ENCODE measurements around the gene ADD2.

Gene ADD2

GRCh38 chr2:70709275-70710037 lies 58.5 kb downstream of the ADD2 start:
- no peak for DNase-seq (ENCODE audit: low read depth in 1 of 2, low spot score in 1 of 2)
- TF ChIP-seq JUND (IDR thresholded peaks at IDR 0.05; ENCODE audit: low read depth): no peak
- in situ Hi-C loops (cut with HindIII; ENCODE audit: low pct_unique_long_range_greater_than_20kb, low sequenced_read_pairs): no loop called here

- no peak for TF ChIP-seq JUND (IDR thresholded peaks at IDR 0.05; ENCODE audit: low read depth)
- in situ Hi-C loops (cut with HindIII; ENCODE audit: low pct_unique_long_range_greater_than_20kb, low sequenced_read_pairs): no loop called here
- DNase-seq (ENCODE audit: low read depth in 1 of 2, low spot score in 1 of 2): no peak
Measured at GRCh38 chr2:70708376-70709199, 59.4 kb downstream of the ADD2 start.

DNA sequence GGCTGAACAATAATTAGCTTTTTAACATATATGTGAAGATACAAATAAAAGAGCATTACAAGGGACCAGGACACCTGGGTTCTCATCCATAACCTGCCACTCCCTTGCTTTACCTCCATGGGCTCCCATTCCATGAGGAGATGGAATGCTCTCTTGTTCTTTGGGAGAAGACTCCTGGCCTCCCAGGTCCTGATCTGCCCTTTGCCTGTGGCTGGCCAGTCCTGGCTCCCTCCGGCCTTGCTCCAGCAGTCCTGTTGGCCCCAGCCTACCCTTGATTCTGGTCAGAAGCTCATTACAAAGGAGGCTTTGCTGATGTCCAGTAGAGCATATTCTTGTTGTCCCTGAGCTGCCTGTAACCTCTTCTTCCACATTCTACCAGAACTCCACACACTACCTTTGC lies 60.3 kb downstream of the ADD2 start:
- in situ Hi-C loops (cut with HindIII; ENCODE audit: low pct_unique_long_range_greater_than_20kb, low sequenced_read_pairs): no loop called here
- no peak for DNase-seq (ENCODE audit: low read depth in 1 of 2, low spot score in 1 of 2)
- no peak for TF ChIP-seq JUND (IDR thresholded peaks at IDR 0.05; ENCODE audit: low read depth)

GRCh38 chr2:70706026-70706795 lies 61.8 kb downstream of the ADD2 start:
- in situ Hi-C loops (cut with HindIII; ENCODE audit: low pct_unique_long_range_greater_than_20kb, low sequenced_read_pairs): no loop called here
- no peak for DNase-seq (ENCODE audit: low read depth in 1 of 2, low spot score in 1 of 2)
- TF ChIP-seq JUND (IDR thresholded peaks at IDR 0.05; ENCODE audit: low read depth): no peak

- no peak for DNase-seq (ENCODE audit: low read depth in 1 of 2, low spot score in 1 of 2)
- in situ Hi-C loops (cut with HindIII; ENCODE audit: low pct_unique_long_range_greater_than_20kb, low sequenced_read_pairs): no loop called here
- no peak for TF ChIP-seq JUND (IDR thresholded peaks at IDR 0.05; ENCODE audit: low read depth)
Measured at GRCh38 chr2:70705160-70705850, 62.7 kb downstream of the ADD2 start.

DNA sequence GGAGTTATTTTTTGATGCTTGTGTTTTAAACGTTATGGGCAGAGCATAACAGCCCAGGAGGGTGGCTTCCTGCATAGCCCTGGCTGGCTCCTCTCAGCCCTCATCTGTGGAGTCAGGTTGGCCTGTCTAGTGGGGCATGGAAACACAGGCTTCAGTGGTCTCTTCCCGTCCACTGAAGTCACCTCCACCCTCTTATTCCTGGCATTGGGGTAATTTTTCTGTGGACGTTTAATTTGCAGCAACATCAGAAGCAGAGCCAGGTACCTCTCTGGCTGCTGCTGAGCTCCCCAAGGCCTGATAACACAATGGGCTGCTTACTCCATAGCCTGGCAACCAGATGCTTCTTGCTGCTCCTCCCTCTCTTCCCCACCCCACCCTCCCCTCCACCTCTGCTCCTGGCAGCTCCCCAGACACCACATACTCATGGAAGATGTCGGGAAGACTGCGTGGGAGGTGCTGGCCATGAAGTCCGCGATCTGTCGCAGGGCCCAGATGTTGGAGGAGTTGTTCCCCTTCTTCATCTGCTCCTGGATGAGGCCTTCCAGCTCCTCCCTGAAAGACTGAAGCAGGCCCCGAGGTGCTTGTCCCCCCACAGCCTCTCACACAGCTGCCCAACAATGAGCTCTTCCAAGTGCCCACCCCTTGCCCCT lies 64.0 kb downstream of the ADD2 start:
- in situ Hi-C loops (cut with HindIII; ENCODE audit: low pct_unique_long_range_greater_than_20kb, low sequenced_read_pairs): no loop called here
- DNase-seq (ENCODE audit: low read depth in 1 of 2, low spot score in 1 of 2): no peak
- no peak for TF ChIP-seq JUND (IDR thresholded peaks at IDR 0.05; ENCODE audit: low read depth)

DNA sequence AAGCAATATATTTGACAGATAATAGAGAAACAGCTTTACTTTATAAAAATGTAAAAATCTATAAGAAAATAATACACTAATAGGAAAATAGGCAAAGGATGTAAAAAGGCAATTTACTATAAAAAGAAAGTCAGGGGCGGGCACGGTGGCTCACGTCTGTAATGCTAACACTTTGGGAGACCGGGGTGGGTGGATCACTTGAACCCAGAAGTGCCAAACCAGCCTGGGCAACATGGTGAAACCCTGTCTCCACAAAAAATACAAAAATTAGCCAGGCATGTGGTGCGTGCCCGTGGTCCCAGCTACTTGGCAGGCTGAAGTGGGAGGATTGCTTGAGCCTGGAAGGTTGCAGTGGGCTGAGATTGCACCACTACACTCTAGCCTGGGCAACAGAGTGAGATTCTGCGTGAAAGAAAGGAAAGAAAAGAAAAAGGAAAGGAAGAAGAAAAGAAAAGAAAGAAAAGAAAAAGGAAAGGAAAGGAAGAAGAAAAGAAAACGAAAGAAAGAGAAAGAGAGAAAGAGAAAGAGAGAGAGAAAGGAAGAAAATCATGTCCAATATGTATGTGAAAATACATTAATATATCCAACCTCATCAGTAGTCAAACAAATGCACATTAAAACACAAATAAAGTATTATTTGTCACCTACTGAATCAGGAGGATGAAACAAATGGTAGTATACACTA lies 65.1 kb downstream of the ADD2 start:
- in situ Hi-C loops (cut with HindIII; ENCODE audit: low pct_unique_long_range_greater_than_20kb, low sequenced_read_pairs): no loop called here
- DNase-seq (ENCODE audit: low read depth in 1 of 2, low spot score in 1 of 2): no peak
- no peak for TF ChIP-seq JUND (IDR thresholded peaks at IDR 0.05; ENCODE audit: low read depth)

GRCh38 chr2:70698847-70699246 lies 69.2 kb downstream of the ADD2 start:
- no peak for DNase-seq (ENCODE audit: low read depth in 1 of 2, low spot score in 1 of 2)
- in situ Hi-C loops (cut with HindIII; ENCODE audit: low pct_unique_long_range_greater_than_20kb, low sequenced_read_pairs): no loop called here
- no peak for TF ChIP-seq JUND (IDR thresholded peaks at IDR 0.05; ENCODE audit: low read depth)

DNA sequence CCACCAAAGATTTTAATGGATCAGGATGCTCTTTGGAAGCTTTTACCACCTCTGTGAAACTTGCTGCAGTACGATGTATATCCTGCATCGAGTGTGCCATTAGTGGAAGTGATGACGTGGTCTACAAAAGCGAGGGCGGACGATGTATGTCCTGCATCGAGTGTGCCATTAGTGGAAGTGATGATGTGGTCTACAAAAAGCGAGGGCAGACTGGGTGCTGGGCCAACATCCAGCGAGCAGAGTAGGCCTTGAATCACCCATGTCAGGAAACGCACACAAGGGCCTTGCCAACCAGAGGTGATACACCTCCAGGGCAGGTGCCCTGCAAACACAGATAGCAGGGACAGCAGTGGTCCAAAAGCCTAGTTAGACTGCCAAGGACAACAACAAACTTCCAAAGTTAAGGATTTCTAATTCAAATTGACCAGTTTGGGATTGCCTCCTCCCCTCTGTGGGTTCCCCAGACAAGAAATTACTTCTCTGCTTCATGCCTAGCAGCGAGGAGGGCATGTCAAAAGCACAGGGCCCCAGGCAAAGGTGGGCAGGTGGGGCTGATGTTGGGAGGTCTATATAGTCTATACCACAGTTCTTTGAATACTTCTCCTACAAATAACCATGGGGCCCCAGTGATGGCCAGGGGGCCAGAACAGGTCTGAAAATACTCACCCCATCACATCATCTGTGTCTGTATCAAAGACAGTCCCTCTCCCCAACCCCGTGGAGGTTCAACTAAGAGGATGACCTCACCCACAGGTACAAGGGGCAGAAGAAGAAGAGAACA lies 70.2 kb downstream of the ADD2 start:
- in situ Hi-C loops (cut with HindIII; ENCODE audit: low pct_unique_long_range_greater_than_20kb, low sequenced_read_pairs): no loop called here
- no peak for TF ChIP-seq JUND (IDR thresholded peaks at IDR 0.05; ENCODE audit: low read depth)
- no peak for DNase-seq (ENCODE audit: low read depth in 1 of 2, low spot score in 1 of 2)

DNA sequence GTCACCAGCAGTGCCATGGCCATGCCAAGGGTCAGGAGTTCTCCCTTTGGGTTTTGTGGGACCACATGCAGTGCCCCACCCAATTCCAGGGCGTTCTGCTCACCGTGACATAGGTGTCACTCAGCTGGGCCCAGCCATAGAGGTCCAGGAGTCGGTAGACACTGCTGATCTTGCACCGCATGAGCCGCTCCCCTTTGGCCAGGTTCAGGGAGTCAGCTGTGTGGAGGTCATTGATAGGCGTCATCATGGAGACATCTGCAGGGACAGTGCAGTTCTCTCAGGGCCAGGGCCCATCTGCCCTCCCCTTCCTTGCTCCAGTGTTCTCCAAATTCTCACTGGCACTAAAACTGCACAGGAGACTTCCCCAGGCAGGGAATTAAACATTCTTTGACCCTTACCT lies 71.9 kb downstream of the ADD2 start:
- no peak for DNase-seq (ENCODE audit: low read depth in 1 of 2, low spot score in 1 of 2)
- no peak for TF ChIP-seq JUND (IDR thresholded peaks at IDR 0.05; ENCODE audit: low read depth)
- in situ Hi-C loops (cut with HindIII; ENCODE audit: low pct_unique_long_range_greater_than_20kb, low sequenced_read_pairs): no loop called here

GRCh38 chr2:70692256-70692655 lies 75.7 kb downstream of the ADD2 start:
- no peak for TF ChIP-seq JUND (IDR thresholded peaks at IDR 0.05; ENCODE audit: low read depth)
- in situ Hi-C loops (cut with HindIII; ENCODE audit: low pct_unique_long_range_greater_than_20kb, low sequenced_read_pairs): no loop called here
- no peak for DNase-seq (ENCODE audit: low read depth in 1 of 2, low spot score in 1 of 2)

Data from T47D (cell line).